NCI-H128 (cell line): ENCODE data around the gene TBC1D3H.
"Not testable (repeated sequence)": the region's sequence is repeated elsewhere in the genome, so short reads cannot be mapped to it uniquely, and the experiment has no call there.

Experiments
- DNase-seq: peaks from one replicate; lab custom pipeline; 2025; ENCODE audit not compliant: unreplicated experiment; lab: John Stamatoyannopoulos, UW

TBC1D3H gene

GRCh38 chr17:36388385-36389245 lies at the start of gene TBC1D3H:
TSS of gene TBC1D3H (minus strand) at chr17:36388435. CDS start at chr17:36386895, 1,540 bp downstream.
- not testable (repeated sequence) for DNase-seq

GRCh38 chr17:36428891-36429290 lies 40.7 kb upstream of the TBC1D3H start:
- DNase-seq: not testable (repeated sequence)

GRCh38 chr17:36415180-36415941 lies 27.1 kb upstream of the TBC1D3H start:
- not testable (repeated sequence) for DNase-seq

- not testable (repeated sequence) for DNase-seq
These were observed 2.9 kb upstream of the TBC1D3H start for GRCh38 chr17:36390943-36391645.

- not testable (repeated sequence) for DNase-seq
These were observed 12.3 kb downstream of the TBC1D3H start for GRCh38 chr17:36375938-36376337.

GRCh38 chr17:36362496-36362895 lies 25.7 kb downstream of the TBC1D3H start:
- DNase-seq: not testable (repeated sequence)
